Mammary epithelial cell (primary cell): ENCODE results near the gene NFXL1.

ENCODE experiments used
- EZH2 ChIP-seq: IDR thresholded peaks from 2 replicates; pipeline ENCODE4 v1.6.1; 2012; ENCODE audit warnings: low read length, inconsistent platforms, borderline replicate concordance
- TF ChIP-seq, protein P1 (sequence below), 2 donors: IDR thresholded peaks in 1 of 2; conservative IDR thresholded peaks in 1 of 2; 2 replicates each; pipeline ENCODE4 v1.5.1; 2011 to 2012; ENCODE audit warnings: inconsistent platforms in 2 of 2, low read length in 2 of 2, mild to moderate bottlenecking in 2 of 2, control low read depth in 1 of 2, low read depth in 1 of 2; ENCODE audit not compliant: insufficient read depth in 1 of 2; ENCODE audit errors: extremely low read depth in 1 of 2

DNA sequence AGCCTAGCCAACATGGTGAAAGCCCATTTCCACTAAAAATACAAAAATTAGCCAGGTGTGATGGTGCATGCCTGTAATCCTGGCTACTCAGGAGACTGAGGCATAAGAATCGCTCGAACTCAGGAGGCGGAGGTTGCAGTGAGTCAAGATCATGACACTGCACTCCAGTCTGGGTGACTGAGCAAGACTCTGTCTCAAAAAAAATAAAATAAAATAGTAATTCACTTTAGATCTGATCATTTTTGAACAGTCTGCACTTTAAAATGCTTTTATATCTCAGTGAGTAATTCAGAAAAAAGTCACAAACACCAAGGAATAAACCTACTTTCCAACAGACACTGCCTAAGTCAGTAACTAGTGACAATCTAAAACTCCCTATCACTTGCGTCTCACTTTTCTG lies 50.9 kb downstream of the NFXL1 start:
- TF ChIP-seq, protein P1, sequence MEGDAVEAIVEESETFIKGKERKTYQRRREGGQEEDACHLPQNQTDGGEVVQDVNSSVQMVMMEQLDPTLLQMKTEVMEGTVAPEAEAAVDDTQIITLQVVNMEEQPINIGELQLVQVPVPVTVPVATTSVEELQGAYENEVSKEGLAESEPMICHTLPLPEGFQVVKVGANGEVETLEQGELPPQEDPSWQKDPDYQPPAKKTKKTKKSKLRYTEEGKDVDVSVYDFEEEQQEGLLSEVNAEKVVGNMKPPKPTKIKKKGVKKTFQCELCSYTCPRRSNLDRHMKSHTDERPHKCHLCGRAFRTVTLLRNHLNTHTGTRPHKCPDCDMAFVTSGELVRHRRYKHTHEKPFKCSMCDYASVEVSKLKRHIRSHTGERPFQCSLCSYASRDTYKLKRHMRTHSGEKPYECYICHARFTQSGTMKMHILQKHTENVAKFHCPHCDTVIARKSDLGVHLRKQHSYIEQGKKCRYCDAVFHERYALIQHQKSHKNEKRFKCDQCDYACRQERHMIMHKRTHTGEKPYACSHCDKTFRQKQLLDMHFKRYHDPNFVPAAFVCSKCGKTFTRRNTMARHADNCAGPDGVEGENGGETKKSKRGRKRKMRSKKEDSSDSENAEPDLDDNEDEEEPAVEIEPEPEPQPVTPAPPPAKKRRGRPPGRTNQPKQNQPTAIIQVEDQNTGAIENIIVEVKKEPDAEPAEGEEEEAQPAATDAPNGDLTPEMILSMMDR (conservative IDR thresholded peaks at IDR 0.05 in 1 of 2, IDR thresholded peaks at IDR 0.05 in 1 of 2; ENCODE audit: extremely low read depth in 1 of 2, insufficient read depth in 1 of 2, low read depth in 1 of 2, low read length in 2 of 2) = no peak
- no peak for TF ChIP-seq EZH2
